HG02571 (cell line): ENCODE measurements around the gene HIVEP3.
"Not testable (repeated sequence)": the region's sequence is repeated elsewhere in the genome, so short reads cannot be mapped to it uniquely, and the experiment has no call there.

Source experiments
- ATAC-seq: cut with Tn5 transposase; IDR thresholded peaks from one replicate; pipeline ENCODE4 v1.9.1; 2021; ENCODE audit warnings: mild to moderate bottlenecking, moderate library complexity; ENCODE audit not compliant: unreplicated experiment

HIVEP3 gene

DNA sequence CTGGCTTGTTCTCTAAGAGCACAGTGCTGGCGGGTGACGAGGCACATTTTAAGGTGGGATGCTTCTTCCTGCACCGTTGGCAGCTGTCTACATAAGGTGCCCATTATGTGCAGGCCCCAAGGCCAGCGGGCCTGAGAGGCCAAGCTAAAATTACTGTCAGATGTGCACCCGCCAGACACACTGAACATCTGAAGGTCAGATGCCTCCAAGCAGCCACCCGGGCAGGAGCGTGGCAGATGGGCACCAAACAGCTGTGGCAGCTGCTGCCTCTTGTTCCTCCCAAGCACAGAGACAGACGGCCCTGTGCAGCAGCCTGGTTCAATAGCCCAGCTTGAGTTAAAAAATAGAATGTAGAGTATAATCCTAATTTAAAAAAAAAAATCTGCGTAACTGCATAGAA, 222.3 kb downstream of the HIVEP3 start:
- no peak for ATAC-seq

GRCh38 chr1:41695118-41695745, 223.5 kb downstream of the HIVEP3 start:
- no peak for ATAC-seq

DNA sequence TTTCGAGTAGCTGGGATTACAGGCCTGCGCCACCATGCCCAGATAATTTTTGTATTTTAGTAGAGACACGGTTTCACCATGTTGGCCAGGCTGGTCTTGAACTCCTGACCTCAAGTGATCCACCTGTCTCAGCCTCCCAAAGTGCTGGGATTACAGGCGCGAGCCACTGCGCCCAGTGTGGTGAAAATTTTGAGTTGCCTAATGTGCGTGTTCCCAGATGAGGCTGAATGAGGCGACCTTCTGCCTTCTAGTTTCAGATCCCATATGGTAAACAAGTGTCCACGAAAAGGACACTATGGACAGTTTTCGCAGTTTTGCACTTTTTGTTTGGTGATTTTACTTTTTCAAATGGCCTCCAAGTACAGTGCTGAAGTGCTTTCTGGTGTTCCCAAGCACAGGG, 226.8 kb downstream of the HIVEP3 start:
- not testable (repeated sequence) for ATAC-seq

GRCh38 chr1:41691424-41691823, 227.3 kb downstream of the HIVEP3 start:
- ATAC-seq, result no peak

DNA sequence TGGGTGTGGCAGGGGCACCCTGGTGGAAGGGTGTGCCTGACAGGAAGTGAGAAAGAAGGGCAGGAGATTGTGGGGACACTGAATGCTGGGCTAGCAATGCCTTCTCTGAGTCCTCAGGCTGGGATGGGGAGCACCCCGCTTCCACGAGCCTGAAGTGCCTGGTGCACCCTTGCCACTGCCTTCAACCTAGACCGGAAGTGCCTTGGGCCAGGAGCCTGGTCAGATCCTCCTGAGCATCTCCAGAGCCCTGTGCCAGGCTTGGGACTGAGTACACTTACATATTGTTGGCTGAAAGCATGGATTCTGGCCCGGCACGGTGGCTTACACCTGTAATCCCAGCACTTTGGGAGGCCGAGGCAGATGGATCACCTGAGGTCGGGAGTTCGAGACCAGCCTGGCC, 228.4 kb downstream of the HIVEP3 start:
- ATAC-seq, result no peak

- ATAC-seq, result no peak
Measured at GRCh38 chr1:41689558-41689981, 229.2 kb downstream of the HIVEP3 start.

GRCh38 chr1:41689139-41689538, 229.6 kb downstream of the HIVEP3 start:
- no peak for ATAC-seq

DNA sequence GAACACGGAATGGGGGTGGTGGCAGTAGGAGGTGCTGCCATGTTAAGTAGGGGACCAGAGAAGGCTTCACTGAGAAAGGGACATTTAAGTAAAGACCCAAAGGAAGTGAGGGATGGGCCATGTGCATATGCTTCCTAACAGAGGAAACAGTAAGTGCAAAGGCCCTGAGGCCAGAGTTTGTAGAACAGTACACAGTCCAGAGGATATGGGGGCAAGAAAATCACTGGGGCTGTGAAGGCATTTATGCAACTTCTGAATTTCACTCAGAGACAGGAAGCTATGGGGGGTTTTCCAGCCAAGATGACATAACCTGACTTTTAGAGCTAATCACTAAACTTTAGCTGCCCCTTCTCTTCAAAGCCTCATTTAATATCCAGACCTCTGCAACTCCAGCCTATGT, 231.7 kb downstream of the HIVEP3 start:
- ATAC-seq, result no peak

DNA sequence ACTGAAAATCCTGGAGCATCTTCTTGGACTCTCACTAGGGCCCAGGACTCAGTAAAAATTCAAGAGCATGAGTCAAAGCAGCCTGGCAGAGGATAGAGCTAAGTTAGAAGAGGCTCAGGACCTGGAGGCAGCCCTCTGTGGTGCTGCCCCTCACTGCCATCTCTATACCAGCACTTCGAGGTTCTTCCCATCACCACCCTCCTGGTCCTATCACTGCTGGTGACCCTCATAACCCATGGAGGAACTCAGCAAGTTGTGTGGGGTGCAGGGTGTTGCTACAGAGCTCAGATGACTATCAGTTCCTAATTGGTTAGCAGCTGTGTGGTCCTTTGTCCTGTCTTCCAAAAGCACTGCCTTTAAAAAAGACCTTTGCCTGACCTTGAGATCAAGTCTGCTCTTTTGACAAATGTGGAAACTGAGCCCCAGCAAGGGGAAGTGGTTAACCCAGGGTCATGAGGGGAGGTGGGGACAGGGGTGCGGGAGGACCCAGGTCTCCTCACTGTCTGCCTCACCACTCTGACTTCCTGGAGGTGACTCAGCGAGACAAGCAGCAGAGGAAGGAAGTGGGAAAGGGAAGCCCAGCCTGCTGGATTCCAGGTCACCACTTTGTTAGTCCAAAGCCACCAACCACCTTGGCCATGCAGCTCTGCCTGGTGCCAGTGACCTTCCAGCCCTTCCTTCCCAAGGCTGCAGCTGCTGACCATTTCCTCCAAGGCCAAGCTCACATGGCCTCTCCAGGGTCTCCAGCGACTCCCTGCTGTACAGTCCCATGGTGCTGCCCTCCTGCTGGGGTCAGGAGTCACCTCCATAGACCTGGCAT, 234.8 kb downstream of the HIVEP3 start:
- ATAC-seq, result no peak

DNA sequence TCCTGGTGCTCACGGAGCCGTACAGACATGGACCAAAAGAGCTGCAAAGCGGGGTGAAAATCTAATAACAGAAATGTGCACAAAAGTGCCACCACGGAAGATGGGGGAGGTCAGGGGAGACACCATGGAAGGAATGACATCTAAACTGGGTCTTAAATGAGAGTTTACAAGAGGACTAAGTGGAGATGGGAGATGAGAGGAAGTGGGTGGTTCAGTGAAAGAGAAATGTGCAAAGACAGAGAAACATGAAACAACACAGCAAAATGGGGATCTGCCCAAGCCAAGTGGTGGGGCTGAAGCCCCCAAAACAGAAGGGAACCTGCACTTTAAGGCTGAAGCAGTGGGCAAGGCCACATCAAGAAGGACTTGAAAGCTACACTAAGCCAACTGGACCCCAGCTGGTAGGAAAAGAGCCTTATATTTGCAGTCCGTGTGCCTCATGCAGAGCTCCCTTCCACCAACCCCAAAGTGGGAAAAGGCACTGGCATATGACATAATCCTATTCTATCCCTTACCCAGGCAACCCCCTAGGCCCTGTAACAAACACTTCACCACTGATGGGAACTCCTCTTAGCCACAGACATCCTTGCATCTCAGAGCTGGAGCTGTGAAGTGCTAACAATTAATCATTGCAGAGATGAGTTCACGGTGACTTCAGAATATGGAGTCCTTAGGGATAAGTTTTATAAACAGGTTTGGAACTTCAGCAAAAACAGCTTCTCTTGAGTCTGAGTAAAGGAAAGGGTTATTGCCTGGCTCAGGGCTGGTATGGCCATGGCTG, 235.7 kb downstream of the HIVEP3 start:
- ATAC-seq, result no peak

DNA sequence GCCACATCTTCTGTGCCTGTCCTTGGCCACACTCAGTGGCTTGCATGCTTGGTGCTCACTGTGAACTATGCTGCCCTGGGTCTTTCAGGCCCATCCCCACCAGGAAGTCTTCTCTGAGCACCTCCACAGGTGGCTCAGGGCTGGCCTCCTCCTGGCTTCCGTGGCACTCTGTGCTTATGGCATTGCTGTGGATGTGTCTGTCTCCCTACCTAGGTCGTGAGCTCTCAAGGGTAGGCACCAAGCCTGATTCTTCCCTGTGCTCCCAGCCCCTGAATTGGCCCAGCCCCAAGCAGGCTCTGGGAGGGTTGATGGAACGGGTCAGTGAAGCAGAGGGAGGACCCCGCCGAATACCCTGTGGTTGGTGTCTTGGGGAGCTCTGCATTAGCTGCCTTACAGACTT, 236.6 kb downstream of the HIVEP3 start:
- ATAC-seq, result no peak

DNA sequence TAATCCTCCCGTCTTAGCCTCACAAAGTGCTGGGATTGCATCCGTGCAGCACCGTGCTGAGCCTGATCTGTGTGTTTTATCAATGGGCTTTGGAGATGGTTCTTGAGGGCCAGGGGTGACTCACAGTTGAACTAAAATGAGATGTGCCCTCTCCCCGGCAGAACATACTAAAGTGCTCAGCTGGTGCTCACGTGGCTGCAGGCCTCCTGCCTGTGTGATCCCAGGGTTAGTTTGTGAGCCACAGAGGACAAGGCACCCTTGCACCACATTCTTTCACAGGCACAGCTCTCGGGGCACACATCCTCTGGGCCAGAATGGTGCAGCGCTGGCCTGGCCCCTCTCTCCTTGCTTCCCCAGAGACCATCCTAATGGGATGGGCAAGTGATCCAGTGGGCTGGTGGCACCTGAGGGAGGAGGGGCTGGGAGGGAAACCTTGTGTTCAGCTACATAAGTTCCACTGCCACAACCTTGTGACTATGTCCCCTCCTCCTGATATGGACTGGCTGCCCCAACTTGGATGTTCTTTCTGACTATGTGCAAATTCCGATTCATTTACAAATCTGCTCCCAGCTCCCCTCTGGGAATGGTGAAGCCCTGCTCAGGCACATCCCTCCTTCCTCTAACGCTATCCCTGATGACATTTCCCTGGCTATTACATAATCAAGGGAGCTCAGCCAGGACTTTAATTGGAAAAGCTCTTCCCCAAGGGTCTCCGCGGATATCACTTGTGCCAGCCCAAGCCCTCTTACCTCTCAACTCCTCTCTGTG, 237.2 kb downstream of the HIVEP3 start:
- no peak for ATAC-seq

DNA sequence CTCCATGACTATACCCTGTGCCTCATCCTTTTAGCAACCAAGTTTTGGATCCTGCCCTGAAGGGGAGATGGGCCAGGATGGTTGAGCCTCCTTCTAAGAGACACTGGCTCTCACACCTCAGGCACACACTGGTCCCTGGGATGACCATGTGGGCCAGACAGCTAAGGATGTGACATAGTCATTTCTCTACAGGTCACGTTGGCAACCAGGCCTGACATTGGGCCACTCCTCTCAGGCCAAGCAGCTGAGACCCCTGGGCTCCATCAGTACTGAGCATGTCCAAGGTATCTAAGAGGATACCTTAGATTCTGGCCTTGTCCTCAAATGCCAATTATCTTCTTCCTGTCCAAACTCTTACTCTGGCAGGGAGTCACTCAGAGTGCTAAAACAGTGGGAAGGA, 238.7 kb downstream of the HIVEP3 start:
- ATAC-seq, result no peak

DNA sequence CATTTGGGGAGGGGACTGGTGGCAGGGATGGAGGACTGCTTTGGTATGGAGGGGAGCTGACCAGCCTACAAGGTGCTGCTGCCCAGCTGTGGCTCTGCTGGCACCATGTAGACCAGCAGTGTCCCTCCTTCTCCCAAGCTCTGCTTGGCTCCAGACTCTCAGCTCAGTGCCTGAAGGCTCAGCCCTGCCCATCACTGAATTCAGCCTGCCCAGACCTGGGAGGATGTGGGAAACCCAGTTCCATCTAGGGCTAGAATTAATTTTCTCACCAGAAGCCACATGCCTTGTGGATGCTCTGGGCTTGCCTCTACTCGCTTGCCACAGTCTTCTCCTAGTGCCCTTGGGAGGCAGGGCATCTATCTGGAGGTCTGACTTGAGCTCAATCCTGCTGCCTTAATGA, 239.2 kb downstream of the HIVEP3 start:
- ATAC-seq, result no peak

DNA sequence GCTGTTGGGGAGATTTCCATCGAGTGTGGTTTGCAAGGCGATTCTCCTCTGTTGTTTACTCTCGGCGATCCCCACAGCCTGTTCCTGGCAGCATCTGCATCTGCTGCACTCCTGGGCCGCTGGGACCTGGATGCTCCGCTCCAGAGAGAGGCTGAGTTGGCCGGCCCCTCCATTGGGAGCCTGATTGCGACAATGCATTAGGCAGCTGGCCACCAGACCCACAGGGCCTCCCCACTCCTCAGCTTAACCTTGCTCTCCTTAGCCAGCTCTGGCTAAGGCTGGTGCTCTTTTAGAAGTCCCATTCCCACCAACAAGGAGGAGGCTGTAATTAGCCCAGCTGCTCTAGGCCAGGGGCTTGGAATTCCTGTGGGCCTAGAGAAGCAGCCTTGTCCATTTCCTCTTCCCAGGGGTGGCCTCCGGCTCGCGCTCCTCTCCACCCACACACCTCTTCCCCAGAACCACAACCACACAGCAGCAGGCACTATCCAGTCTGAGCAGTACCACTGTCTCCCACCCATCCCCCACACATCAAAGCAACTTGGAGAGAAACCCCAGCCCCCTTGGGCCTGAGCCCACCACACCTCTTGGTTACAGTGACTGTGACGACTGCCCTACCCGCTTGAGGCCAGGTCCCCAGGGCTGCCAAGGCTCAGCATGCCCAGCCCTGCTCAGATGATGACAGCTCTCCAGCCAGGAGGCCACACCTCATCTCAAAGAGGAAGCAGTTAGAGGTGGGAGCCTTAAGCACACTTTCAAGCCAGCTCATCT, 240.4 kb downstream of the HIVEP3 start:
- ATAC-seq, result no peak

GRCh38 chr1:41677620-41678019, 241.1 kb downstream of the HIVEP3 start:
- no peak for ATAC-seq

- ATAC-seq, result no peak
Measured at GRCh38 chr1:41675401-41675800, 243.3 kb downstream of the HIVEP3 start.

DNA sequence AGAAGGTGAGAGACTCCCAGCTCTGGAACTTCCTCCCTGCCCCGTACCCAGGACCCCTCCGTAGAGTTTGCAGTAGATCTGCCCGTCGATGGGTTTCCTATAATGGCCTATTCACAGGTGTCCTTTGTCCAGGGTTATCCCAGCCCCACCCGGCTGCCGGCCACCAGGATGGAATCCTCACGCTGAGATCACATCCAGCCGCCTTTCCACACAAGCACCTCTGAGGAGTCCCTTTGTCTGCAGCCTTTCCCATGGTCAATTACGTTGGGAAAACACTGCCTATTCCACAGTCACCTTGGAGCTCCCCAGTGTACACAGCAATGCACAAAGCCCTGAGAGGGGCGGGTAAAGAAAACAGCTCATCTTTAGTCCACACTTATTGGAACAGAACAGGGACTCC, 244.2 kb downstream of the HIVEP3 start:
- ATAC-seq, result no peak

DNA sequence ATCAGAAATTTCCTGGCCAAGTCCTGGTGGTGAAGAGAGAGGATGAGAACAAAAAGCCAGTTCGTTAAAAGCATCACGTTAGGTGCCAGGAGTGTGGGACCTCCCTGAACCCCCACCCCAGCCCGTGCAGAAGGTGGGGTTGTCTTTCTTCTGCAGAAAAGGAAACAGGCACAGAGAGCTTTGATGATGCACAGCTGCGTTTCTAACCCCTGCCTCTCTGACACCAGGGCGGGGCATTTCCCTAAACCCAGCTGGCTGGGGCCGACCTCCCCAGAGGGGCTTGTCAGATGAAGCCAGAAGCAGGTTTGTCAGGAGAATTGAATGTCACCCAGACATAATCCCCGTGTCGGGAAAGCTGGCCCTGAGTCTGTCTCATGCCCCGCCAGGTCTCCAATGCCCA, 244.9 kb downstream of the HIVEP3 start:
- ATAC-seq, result no peak

DNA sequence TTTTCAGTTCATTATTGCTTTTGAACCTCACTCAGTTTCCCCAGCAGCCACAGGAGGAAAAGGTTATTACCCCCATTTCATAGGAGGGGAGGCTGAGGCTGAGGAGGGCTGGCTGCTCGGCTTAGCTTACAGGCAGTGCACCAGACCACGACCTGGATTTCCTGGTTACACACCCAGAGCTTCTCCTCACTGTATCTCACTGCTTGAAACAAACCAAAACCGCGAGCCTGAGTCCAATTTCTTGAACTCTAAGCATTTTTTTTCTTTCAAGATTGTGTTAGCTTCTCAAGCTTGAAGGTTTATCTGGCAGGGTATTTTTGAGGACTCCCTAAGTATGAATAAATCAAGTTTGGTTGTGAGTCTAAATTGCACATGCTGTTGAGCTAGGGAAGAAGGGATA, 245.3 kb downstream of the HIVEP3 start:
- ATAC-seq, result no peak
